Stomach (tissue), 4 donors: ENCODE results near the gene ZMPSTE24.

Experiments
- CTCF ChIP-seq, 7 experiments: fragments of 450-650 bp in 4 of 7; fragments of 200-600 bp in 3 of 7; sonication (generic) in 3 of 7; IDR thresholded peaks; one replicate each; pipeline ENCODE4 v1.5.1; 2016 to 2019; ENCODE audit warnings: antibody characterized with exemption in 7 of 7, control low read depth in 2 of 7, mild to moderate bottlenecking in 1 of 7
- POLR2A ChIP-seq, 4 donors: fragments of 450-650 bp; IDR thresholded peaks; one replicate each; pipeline ENCODE4 v1.6.1; 2016; ENCODE audit warnings: antibody characterized with exemption in 4 of 4, control low read depth in 2 of 4, mild to moderate bottlenecking in 1 of 4, moderate library complexity in 1 of 4

- TF ChIP-seq CTCF (IDR thresholded peaks at IDR 0.05) (no peak), POLR2A (IDR thresholded peaks at IDR 0.05) (no peak)
Observed at GRCh38 chr1:40226192-40226591, 31.8 kb upstream of the ZMPSTE24 start.
